Stimulated activated CD4-positive, alpha-beta T cell treated with anti-CD3 and anti-CD28 coated beads, Interleukin-1b, Interleukin-23, amount 100 ng/mL, for 1 hour (primary cell): Measurements from ENCODE around the gene IRF5.
"Not testable (repeated sequence)": the region's sequence is repeated elsewhere in the genome, so short reads cannot be mapped to it uniquely, and the experiment has no call there.

Source experiments
- DNase-seq, 2 donors: peaks; one replicate each; pipeline ENCODE4 v3.0.0-alpha.2; 2020; ENCODE audit warnings: low read depth in 2 of 2

Gene IRF5

GRCh38 chr7:128968624-128969023 lies 30.9 kb downstream of the IRF5 start:
- DNase-seq, result no peak

- DNase-seq, result no peak
These were observed 36.7 kb downstream of the IRF5 start for GRCh38 chr7:128974241-128974934.

GRCh38 chr7:128982105-128982504 lies 44.4 kb downstream of the IRF5 start:
- DNase-seq, result no peak

- DNase-seq, result no peak
These were observed 47.9 kb downstream of the IRF5 start for GRCh38 chr7:128985660-128986059.

- no peak for DNase-seq
These were observed 48.9 kb downstream of the IRF5 start for GRCh38 chr7:128986609-128987008.

GRCh38 chr7:128988372-128988771 lies 50.6 kb downstream of the IRF5 start:
- no peak for DNase-seq

- no peak for DNase-seq
These were observed 52.2 kb downstream of the IRF5 start for GRCh38 chr7:128989961-128990360.

GRCh38 chr7:128993419-128993818 lies 55.7 kb downstream of the IRF5 start:
- DNase-seq, result no peak

- not testable (repeated sequence) for DNase-seq
These were observed 56.8 kb downstream of the IRF5 start for GRCh38 chr7:128994560-128994959.

- no peak for DNase-seq
These were observed 59.5 kb downstream of the IRF5 start for GRCh38 chr7:128997181-128997580.
